Tibial nerve (tissue), 3 donors: ENCODE data around the gene ZNF480.
A peak's percentile ranks its signal among the peaks of the same experiment; 100 is the strongest.

Source experiments
- CTCF ChIP-seq, 5 experiments: fragments of 200-600 bp in 3 of 5; fragments of 450-650 bp in 2 of 5; sonication (generic) in 3 of 5; IDR thresholded peaks; one replicate each; pipeline ENCODE4 v1.5.1; 2016 to 2019; ENCODE audit warnings: antibody characterized with exemption in 5 of 5, mild to moderate bottlenecking in 3 of 5, moderate library complexity in 2 of 5
- POLR2A ChIP-seq, 2 donors: fragments of 450-650 bp; IDR thresholded peaks; one replicate each; pipeline ENCODE4 v1.6.1; 2017; ENCODE audit warnings: antibody characterized with exemption in 2 of 2, mild to moderate bottlenecking in 2 of 2, moderate library complexity in 2 of 2

GRCh38 chr19:52336117-52336790 is 39.3 kb downstream of the ZNF480 start, which contains the start of gene ZNF610:
- TF ChIP-seq CTCF (IDR thresholded peaks at IDR 0.05) (peak in 1 of 5 experiments; percentile 9), POLR2A (IDR thresholded peaks at IDR 0.05) (peak; percentile 16 to 53)
